ENCODE measurements around the gene PI4K2B.
"Not testable (repeated sequence)": the region's sequence is repeated elsewhere in the genome, so short reads cannot be mapped to it uniquely, and the experiment has no call there.

Gene PI4K2B

GRCh38 chr4:25313201-25313895 is 79.5 kb downstream of the PI4K2B start:
- no peak for TF ChIP-seq CTCF (IDR thresholded peaks at IDR 0.05; ENCODE audit: insufficient read depth, low read depth, low read length, missing control alignments)
- H3K4me3 ChIP-seq (ENCODE audit: low read length): peak overlapping the region; percentile 96
- DNase-seq (ENCODE audit: low read depth): peak; percentile 9

- H3K4me3 ChIP-seq (ENCODE audit: low read length): no peak overlapping the region
- DNase-seq (ENCODE audit: low read depth): peak; percentile 27
- TF ChIP-seq CTCF (IDR thresholded peaks at IDR 0.05; ENCODE audit: insufficient read depth, low read depth, low read length, missing control alignments): no peak
Measured at GRCh38 chr4:25320336-25320735, 86.5 kb downstream of the PI4K2B start.

GRCh38 chr4:25320773-25321172 is 86.9 kb downstream of the PI4K2B start:
- H3K4me3 ChIP-seq (ENCODE audit: low read length): no peak overlapping the region
- TF ChIP-seq CTCF (IDR thresholded peaks at IDR 0.05; ENCODE audit: insufficient read depth, low read depth, low read length, missing control alignments): no peak
- DNase-seq (ENCODE audit: low read depth): peak; percentile 91

GRCh38 chr4:25321703-25322102 is 87.9 kb downstream of the PI4K2B start:
- no peak for TF ChIP-seq CTCF (IDR thresholded peaks at IDR 0.05; ENCODE audit: insufficient read depth, low read depth, low read length, missing control alignments)
- H3K4me3 ChIP-seq (ENCODE audit: low read length): no peak overlapping the region
- peak; percentile 55 for DNase-seq (ENCODE audit: low read depth)

- DNase-seq (ENCODE audit: low read depth); H3K4me3 ChIP-seq (ENCODE audit: low read length): not testable (repeated sequence)
Measured at GRCh38 chr4:25328463-25328862, 94.6 kb downstream of the PI4K2B start.
